Hindlimb muscle (tissue), 1 donor: ENCODE data around the gene CACNA1C. TPM values are rescaled to one million over a fixed set of nuclear protein-coding genes. Genes with fewer than 3 reads are reported as not detected.
"Not testable (repeated sequence)": the region's sequence is repeated elsewhere in the genome, so short reads cannot be mapped to it uniquely, and the experiment has no call there.

Experiments used
- DNase-seq: peaks from one replicate; pipeline ENCODE4 v3.0.0-alpha.2; 2013
- polyA plus RNA-seq: library from polyadenylated mRNA; unstranded; fragments of 120-200 nt; gene quantifications from one replicate; pipeline ENCODE4 v1.2.1, GENCODE V29; 2013; ENCODE audit not compliant: insufficient read length

The CACNA1C gene
- polyA plus RNA-seq, 1 donor: 3.4 TPM

GRCh38 chr12:2113119-2113912, 60.5 kb downstream of the CACNA1C start:
- DNase-seq: no peak

- DNase-seq: no peak
Observed at GRCh38 chr12:2114071-2114470, 61.3 kb downstream of the CACNA1C start.

- no peak for DNase-seq
Observed at GRCh38 chr12:2115101-2115845, 62.5 kb downstream of the CACNA1C start.

- no peak for DNase-seq
Observed at GRCh38 chr12:2117541-2117940, 64.8 kb downstream of the CACNA1C start.

GRCh38 chr12:2118061-2118460, 65.3 kb downstream of the CACNA1C start:
- no peak for DNase-seq

GRCh38 chr12:2118481-2119255, 65.9 kb downstream of the CACNA1C start:
- no peak for DNase-seq

- DNase-seq: no peak
Observed at GRCh38 chr12:2119266-2119665, 66.5 kb downstream of the CACNA1C start.

- DNase-seq: no peak
Observed at GRCh38 chr12:2120982-2121758, 68.4 kb downstream of the CACNA1C start.

GRCh38 chr12:2124466-2125023, 71.8 kb downstream of the CACNA1C start:
- no peak for DNase-seq

GRCh38 chr12:2125651-2126522, 73.1 kb downstream of the CACNA1C start:
- no peak for DNase-seq

GRCh38 chr12:2126676-2127406, 74.1 kb downstream of the CACNA1C start:
- no peak for DNase-seq

GRCh38 chr12:2129076-2129475, 76.3 kb downstream of the CACNA1C start:
- DNase-seq: no peak

GRCh38 chr12:2135661-2136418, 83.1 kb downstream of the CACNA1C start:
- DNase-seq: not testable (repeated sequence)

GRCh38 chr12:2136901-2137300, 84.1 kb downstream of the CACNA1C start:
- DNase-seq: no peak

GRCh38 chr12:2137711-2138110, 84.9 kb downstream of the CACNA1C start:
- no peak for DNase-seq

GRCh38 chr12:2138294-2138693, 85.5 kb downstream of the CACNA1C start:
- no peak for DNase-seq

GRCh38 chr12:2138871-2139308, 86.1 kb downstream of the CACNA1C start:
- no peak for DNase-seq

GRCh38 chr12:2139651-2140050, 86.9 kb downstream of the CACNA1C start:
- no peak for DNase-seq

- DNase-seq: no peak
Observed at GRCh38 chr12:2140858-2141519, 88.2 kb downstream of the CACNA1C start.
